GM12878 (cell line): ENCODE results near the gene RLN2.

Experiments used
- ATF7 ChIP-seq: fragments of 450-650 bp; IDR thresholded peaks from 2 replicates; pipeline ENCODE4 v1.6.1; 2016; ENCODE audit warnings: low read depth, mild to moderate bottlenecking
- BACH1 ChIP-seq: fragments of 450-650 bp; IDR thresholded peaks from 2 replicates; pipeline ENCODE4 v1.6.1; 2017; ENCODE audit warnings: mild to moderate bottlenecking, borderline replicate concordance
- CBFB ChIP-seq: IDR thresholded peaks from 2 replicates; pipeline ENCODE4 v1.6.1; 2016; ENCODE audit warnings: antibody characterized with exemption, low read depth
- EZH2 ChIP-seq: IDR thresholded peaks from 2 replicates; pipeline ENCODE4 v1.6.1; 2012; ENCODE audit warnings: low read depth, mild to moderate bottlenecking, control low read depth, inconsistent platforms, low read length, borderline replicate concordance; ENCODE audit not compliant: control insufficient read depth
- MXI1 ChIP-seq: fragments of 150-350 bp; IDR thresholded peaks from 2 replicates; pipeline ENCODE4 v1.6.1; 2011; ENCODE audit warnings: low read depth, mild to moderate bottlenecking, inconsistent platforms, low read length, improper control_type of control experiment
- POLR2AphosphoS5 ChIP-seq: IDR thresholded peaks from 2 replicates; pipeline ENCODE4 v1.6.1; 2011; ENCODE audit warnings: mild to moderate bottlenecking, low read length, inconsistent platforms
- RB1 ChIP-seq: fragments of 450-650 bp; formaldehyde crosslinking; IDR thresholded peaks from 2 replicates; pipeline ENCODE4 v1.6.1; 2017; ENCODE audit warnings: mild to moderate bottlenecking, borderline replicate concordance
- SMAD1 ChIP-seq: fragments of 450-650 bp; IDR thresholded peaks from 2 replicates; pipeline ENCODE4 v1.6.1; 2018; ENCODE audit warnings: mild to moderate bottlenecking, low read depth; ENCODE audit not compliant: partially characterized antibody
- TARDBP ChIP-seq: IDR thresholded peaks from 2 replicates; pipeline ENCODE4 v1.6.1; 2016; ENCODE audit warnings: borderline replicate concordance
- ZBTB11 ChIP-seq: fragments of 450-650 bp; formaldehyde crosslinking; IDR thresholded peaks from 2 replicates; pipeline ENCODE4 v1.5.0; 2022; ENCODE audit warnings: mild to moderate bottlenecking, missing genetic modification characterization
- ZSCAN29 ChIP-seq: fragments of 450-650 bp; IDR thresholded peaks from 2 replicates; pipeline ENCODE4 v1.6.1; 2017; ENCODE audit warnings: mild to moderate bottlenecking, moderate library complexity
- TF ChIP-seq, protein P1 (sequence below), 3 experiments: IDR thresholded peaks in 2 of 3; conservative IDR thresholded peaks in 1 of 3; 2 replicates each; pipeline ENCODE4 v1.5.1; 2011; ENCODE audit warnings: low read depth in 3 of 3, low read length in 3 of 3, mild to moderate bottlenecking in 3 of 3, control low read depth in 2 of 3, moderate library complexity in 2 of 3, inconsistent platforms in 1 of 3, mixed read lengths in 1 of 3; ENCODE audit not compliant: control insufficient read depth in 2 of 3, insufficient read depth in 1 of 3; ENCODE audit errors: extremely low read depth in 1 of 3

DNA sequence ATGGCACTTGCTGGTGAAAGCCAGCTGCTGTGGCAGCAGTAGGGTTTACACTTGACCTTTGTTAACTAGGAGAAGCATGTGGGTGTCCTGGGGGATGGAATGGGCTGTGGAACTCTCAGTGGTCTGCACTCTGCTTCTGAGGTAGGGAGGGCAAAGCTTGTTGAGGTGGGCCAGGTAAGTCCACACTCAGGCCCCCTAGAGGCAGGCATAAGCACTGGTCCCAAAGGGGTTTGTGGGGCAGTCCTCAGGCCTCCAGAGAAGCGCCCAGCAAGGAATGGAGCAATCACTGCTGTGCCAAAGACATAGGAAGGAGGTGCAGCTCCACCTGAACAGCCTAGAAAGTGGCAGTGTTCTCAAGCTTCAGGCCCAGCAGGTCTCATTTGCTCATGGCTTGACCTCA is 38.6 kb downstream of the RLN2 start:
- TF ChIP-seq SMAD1 = no peak
- no peak for TF ChIP-seq CBFB
- no peak for TF ChIP-seq POLR2AphosphoS5
- TF ChIP-seq ZBTB11 (CRISPR knock-in tag) = no peak
- TF ChIP-seq, protein P1, sequence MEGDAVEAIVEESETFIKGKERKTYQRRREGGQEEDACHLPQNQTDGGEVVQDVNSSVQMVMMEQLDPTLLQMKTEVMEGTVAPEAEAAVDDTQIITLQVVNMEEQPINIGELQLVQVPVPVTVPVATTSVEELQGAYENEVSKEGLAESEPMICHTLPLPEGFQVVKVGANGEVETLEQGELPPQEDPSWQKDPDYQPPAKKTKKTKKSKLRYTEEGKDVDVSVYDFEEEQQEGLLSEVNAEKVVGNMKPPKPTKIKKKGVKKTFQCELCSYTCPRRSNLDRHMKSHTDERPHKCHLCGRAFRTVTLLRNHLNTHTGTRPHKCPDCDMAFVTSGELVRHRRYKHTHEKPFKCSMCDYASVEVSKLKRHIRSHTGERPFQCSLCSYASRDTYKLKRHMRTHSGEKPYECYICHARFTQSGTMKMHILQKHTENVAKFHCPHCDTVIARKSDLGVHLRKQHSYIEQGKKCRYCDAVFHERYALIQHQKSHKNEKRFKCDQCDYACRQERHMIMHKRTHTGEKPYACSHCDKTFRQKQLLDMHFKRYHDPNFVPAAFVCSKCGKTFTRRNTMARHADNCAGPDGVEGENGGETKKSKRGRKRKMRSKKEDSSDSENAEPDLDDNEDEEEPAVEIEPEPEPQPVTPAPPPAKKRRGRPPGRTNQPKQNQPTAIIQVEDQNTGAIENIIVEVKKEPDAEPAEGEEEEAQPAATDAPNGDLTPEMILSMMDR (IDR thresholded peaks at IDR 0.05 in 2 of 3, conservative IDR thresholded peaks at IDR 0.05 in 1 of 3; ENCODE audit: control insufficient read depth in 2 of 3, extremely low read depth in 1 of 3, insufficient read depth in 1 of 3, low read depth in 3 of 3, low read length in 3 of 3) = peak in 2 of 3 experiments; percentile 20; a peak in 2 of 6 replicates
- no peak for TF ChIP-seq BACH1
- TF ChIP-seq ATF7 = no peak
- TF ChIP-seq TARDBP = no peak
- no peak for TF ChIP-seq ZSCAN29
- no peak for TF ChIP-seq MXI1
- no peak for TF ChIP-seq EZH2
- TF ChIP-seq RB1 = no peak
